MM.1S (cell line): ENCODE results near the gene RAB39A.

ENCODE experiments used
- EZH2 ChIP-seq: fragments of 300-600 bp; sonication (generic); optimal IDR thresholded peaks from 2 replicates; pipeline ENCODE3; 2017; ENCODE audit warnings: low read depth, mild to moderate bottlenecking, antibody characterized with exemption, low read length, mixed read lengths
- EZH2phosphoT487 ChIP-seq: fragments of 300-600 bp; sonication (generic); IDR thresholded peaks from 2 replicates; pipeline ENCODE4 v1.6.1; 2018; ENCODE audit warnings: antibody characterized with exemption, low read length
- TF ChIP-seq, protein P1 (sequence below): fragments of 300-600 bp; sonication (generic); IDR thresholded peaks from 2 replicates; pipeline ENCODE4 v1.5.1; 2016; ENCODE audit warnings: antibody characterized with exemption, low read length, mixed read lengths

DNA sequence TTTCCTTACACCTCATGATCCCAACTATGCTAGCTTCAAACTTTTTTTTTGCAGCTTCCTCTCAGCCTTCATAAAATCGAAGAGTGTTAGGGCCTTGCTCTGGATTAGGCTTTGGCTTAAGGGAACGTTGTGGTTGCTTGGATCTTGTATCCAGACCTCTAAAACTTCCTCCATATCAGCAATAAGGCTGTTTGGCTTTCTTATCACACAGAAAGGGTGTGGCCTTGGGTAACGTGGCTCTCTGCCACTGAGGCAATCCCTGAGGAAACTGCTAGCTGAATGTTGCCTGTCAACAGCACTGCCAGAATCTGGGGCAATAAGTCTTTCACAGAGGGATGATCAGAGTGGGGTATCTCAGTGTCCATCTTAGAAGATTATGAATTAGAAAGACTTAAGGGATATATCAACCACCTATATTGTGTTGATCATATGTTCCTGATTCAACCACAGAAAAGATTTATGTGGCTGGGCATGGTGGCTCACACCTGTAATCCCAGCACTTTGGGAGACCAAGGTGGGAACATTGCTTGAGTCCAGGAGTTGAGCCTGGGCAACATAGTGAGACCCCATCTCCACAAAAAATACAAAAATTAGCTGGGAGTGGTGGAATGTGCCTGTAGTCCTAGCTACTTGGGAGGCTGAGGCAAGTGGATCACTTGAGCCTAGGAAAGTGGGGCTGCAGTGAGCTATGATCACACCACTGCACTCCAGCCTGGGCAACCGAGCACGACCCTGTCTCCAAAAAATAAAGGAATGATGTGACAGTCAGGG, 67.9 kb downstream of the RAB39A start:
- TF ChIP-seq, protein P1, sequence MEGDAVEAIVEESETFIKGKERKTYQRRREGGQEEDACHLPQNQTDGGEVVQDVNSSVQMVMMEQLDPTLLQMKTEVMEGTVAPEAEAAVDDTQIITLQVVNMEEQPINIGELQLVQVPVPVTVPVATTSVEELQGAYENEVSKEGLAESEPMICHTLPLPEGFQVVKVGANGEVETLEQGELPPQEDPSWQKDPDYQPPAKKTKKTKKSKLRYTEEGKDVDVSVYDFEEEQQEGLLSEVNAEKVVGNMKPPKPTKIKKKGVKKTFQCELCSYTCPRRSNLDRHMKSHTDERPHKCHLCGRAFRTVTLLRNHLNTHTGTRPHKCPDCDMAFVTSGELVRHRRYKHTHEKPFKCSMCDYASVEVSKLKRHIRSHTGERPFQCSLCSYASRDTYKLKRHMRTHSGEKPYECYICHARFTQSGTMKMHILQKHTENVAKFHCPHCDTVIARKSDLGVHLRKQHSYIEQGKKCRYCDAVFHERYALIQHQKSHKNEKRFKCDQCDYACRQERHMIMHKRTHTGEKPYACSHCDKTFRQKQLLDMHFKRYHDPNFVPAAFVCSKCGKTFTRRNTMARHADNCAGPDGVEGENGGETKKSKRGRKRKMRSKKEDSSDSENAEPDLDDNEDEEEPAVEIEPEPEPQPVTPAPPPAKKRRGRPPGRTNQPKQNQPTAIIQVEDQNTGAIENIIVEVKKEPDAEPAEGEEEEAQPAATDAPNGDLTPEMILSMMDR = no peak
- TF ChIP-seq EZH2 = no peak
- no peak for TF ChIP-seq EZH2phosphoT487
